Activated CD8-positive, alpha-beta T cell treated with anti-CD3 and anti-CD28 coated beads, Interleukin-2, amount 10 ng/mL, durations not matched to agents 7 days and 5 days (primary cell): Measurements from ENCODE around the gene FBN1. TPM values are rescaled to one million over a fixed set of nuclear protein-coding genes. Genes with fewer than 3 reads are reported as not detected.

Experiments used
- ATAC-seq: fragments of 150-1000 bp; cut with Tn5 transposase; one replicate; pipeline ENCODE4 v1.10.0; 2021; ENCODE audit warnings: moderate library complexity
- CTCF ChIA-PET: fragments of 350-600 bp; sonication (Branson Sonifier 250); formaldehyde crosslinking; loops from one replicate; lab custom pipeline; 2021; ENCODE audit warnings: antibody characterized with exemption; lab: Charles Lee
- POLR2A ChIA-PET: fragments of 350-600 bp; sonication (Branson Sonifier 250); formaldehyde crosslinking; loops from one replicate; lab custom pipeline; 2021; ENCODE audit warnings: antibody characterized with exemption; lab: Charles Lee
- DNase-seq: peaks from one replicate; pipeline ENCODE4 v3.0.0-alpha.2; 2020
- H3K27ac Mint-ChIP-seq: one replicate; pipeline ENCODE4 v1.8.0; 2021; ENCODE audit warnings: mild to moderate bottlenecking, mixed read lengths
- H3K27me3 Mint-ChIP-seq: one replicate; pipeline ENCODE4 v1.8.0; 2021; ENCODE audit warnings: low read depth, mixed read lengths
- H3K36me3 Mint-ChIP-seq: one replicate; pipeline ENCODE4 v1.8.0; 2021; ENCODE audit warnings: low read depth, mixed read lengths
- H3K4me1 Mint-ChIP-seq: one replicate; pipeline ENCODE4 v1.8.0; 2021; ENCODE audit warnings: low read depth, mixed read lengths
- H3K4me3 Mint-ChIP-seq: one replicate; pipeline ENCODE4 v1.8.0; 2021; ENCODE audit warnings: mild to moderate bottlenecking, mixed read lengths
- H3K9me3 Mint-ChIP-seq: one replicate; pipeline ENCODE4 v1.8.0; 2022; ENCODE audit warnings: mixed read lengths; ENCODE audit not compliant: insufficient read depth
- total RNA-seq, 2 experiments: library from RNA; stranded (reverse); gene quantifications; one replicate each; pipeline ENCODE4 v1.2.3, GENCODE V29; 2021

FBN1 gene
- total RNA-seq, 2 experiments from 2014 or later, result 0.81 to 1.3 TPM

DNA sequence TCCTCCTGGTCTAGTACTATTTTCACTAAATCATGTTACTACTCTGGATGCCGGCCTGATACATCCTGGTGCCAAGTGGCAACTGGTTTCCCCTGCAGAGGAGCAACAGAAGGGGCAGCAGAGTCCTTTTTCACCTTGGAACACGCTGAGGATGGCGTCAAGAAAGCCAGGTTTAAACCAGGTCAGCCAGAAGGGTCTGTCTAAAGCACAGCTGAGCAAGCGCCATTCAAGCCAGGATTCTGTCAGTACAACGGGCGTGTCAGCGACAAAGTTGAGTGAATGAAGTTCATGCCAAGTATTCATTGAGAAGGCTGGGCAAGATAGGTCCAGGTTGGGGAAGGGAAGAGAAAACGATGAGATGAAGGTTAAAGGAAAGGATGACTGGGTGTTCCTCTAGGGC, 88.2 kb downstream of the FBN1 start:
- H3K27me3 Mint-ChIP-seq, result peaks cover 2% of the 10 kb centered on the region

DNA sequence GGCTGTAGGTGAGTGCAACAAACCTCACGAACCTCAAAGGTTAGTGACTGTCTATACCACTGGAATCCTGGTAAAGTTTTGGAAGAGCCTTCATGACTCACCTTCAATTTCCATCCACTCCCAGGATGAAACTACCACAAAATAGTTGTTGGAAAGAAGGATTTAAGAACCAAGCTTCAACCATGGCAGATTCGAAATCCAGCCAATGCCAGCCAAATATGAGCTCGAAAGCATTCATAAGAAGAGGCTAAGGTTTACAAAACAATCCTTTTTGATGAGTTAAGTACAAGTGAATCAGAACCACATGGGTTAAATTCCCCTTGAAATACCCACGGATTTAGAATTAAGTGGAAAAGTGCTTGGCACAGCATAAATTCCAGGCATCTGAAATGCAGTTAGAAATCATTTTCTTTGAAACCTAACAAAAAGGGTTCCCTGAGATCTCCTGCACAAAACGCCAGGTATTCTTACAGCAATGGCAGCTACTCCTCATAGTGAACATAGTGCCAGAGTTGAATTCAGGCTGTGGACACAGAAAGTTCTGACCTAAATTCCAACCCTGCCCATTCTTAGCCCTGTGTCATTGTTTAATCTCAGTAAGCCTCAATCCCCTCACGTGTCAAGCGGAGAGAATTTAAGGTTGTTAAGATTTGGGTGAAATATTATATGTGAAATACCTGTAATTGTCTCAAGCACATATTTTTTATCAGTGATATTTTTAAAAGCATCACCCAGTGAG, 89.2 kb downstream of the FBN1 start:
- Mint-ChIP-seq H3K4me1 (no peaks in the 10 kb centered on the region), H3K9me3 (no peaks in the 10 kb centered on the region), H3K36me3 (no peaks in the 10 kb centered on the region), H3K27me3 (peaks cover 2% of the 10 kb centered on the region), H3K27ac (no peak overlapping the region), H3K4me3 (no peak overlapping the region)
- no peak for DNase-seq
- ATAC-seq, result no peak
- ChIA-PET POLR2A (no interaction called here), CTCF (no interaction called here)

More for the DNA sequence above, 88.2 kb downstream of the FBN1 start:
- no peaks in the 10 kb centered on the region for H3K36me3 Mint-ChIP-seq
- H3K4me1 Mint-ChIP-seq, result no peaks in the 10 kb centered on the region
- no peak overlapping the region for H3K27ac Mint-ChIP-seq
- DNase-seq (no peak), ATAC-seq (no peak)
- H3K9me3 Mint-ChIP-seq, result no peaks in the 10 kb centered on the region
- ChIA-PET POLR2A (no interaction called here), CTCF (no interaction called here)
- no peak overlapping the region for H3K4me3 Mint-ChIP-seq

DNA sequence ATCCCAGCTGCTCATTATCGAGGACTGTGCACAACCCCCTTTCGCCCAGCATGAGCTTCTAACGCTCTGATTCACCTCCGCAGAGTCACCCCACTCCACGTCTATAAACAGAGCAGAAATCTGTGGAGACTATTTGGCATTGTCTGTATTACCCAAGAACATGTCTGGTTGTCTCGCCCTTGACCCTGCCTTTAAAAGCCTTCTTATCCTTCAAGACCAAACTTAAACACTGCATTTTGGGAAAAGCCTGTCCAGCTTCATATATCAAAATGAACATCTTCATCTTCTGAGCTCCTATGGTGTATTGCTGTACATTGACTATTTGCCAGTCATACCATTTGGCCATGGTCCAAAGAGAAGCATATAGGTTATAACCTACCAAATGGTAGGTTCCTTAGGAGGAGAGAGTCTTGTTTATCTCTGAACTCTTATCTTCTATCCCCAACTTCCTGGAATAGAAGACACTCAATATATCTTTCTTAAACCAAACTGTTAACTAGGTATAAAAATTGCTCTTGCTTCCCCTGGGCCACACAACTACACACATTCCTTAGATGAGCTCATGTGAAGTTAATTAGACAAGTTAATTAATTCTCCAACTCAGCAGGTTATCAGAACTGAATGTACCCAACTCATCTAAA, 90.1 kb downstream of the FBN1 start:
- Mint-ChIP-seq H3K9me3 (no peaks in the 10 kb centered on the region), H3K4me1 (no peaks in the 10 kb centered on the region), H3K36me3 (no peaks in the 10 kb centered on the region), H3K27ac (no peak overlapping the region), H3K27me3 (peaks cover 2% of the 10 kb centered on the region), H3K4me3 (no peak overlapping the region)
- ATAC-seq, result no peak
- ChIA-PET POLR2A (no interaction called here), CTCF (no interaction called here)
- DNase-seq, result no peak

DNA sequence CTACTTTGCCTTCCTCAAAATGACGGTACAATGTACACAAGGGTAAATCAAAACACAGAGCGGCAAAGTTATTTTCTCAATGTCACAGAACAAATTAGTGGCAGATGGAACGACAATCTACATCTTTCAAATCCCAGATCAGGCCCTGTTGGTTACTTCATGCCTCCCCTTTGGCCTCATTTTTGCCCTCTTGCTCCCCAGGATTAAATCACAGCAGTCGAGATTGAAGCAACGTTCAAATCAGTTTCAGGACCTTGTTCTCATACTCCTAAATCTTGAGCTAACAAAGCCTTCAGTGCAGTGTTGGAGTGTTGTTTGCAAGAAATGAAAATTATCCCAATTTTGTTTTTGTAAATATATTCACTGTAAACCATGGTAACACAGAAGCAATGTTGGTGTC, 91.4 kb downstream of the FBN1 start:
- ChIA-PET POLR2A (no interaction called here), CTCF (no interaction called here)
- Mint-ChIP-seq H3K4me3 (no peak overlapping the region), H3K9me3 (no peaks in the 10 kb centered on the region), H3K36me3 (no peaks in the 10 kb centered on the region), H3K27me3 (no peaks in the 10 kb centered on the region), H3K27ac (no peak overlapping the region), H3K4me1 (no peaks in the 10 kb centered on the region)
- ATAC-seq, result no peak
- no peak for DNase-seq

DNA sequence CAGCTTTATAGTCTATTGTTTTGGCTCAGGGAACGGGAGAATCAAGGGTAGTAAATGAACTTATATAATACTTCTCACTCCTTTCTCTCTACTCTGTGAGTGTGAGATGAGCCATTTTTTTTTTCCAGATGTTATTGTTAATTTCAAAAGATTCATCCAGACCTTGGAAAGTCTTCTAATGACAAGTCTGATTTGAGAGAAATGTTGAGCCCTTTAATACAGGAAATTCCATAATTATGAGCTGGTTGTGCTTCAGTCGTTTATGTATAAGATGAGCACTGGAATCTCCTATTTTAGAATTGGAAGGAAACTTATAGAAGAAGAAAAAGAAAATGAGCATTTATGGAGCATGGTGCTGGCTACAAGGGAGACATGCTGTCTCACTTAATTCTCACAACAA, 92.0 kb downstream of the FBN1 start:
- Mint-ChIP-seq H3K27ac (no peak overlapping the region), H3K4me1 (no peaks in the 10 kb centered on the region), H3K4me3 (no peak overlapping the region), H3K36me3 (no peaks in the 10 kb centered on the region), H3K9me3 (no peaks in the 10 kb centered on the region), H3K27me3 (no peaks in the 10 kb centered on the region)
- ATAC-seq, result no peak
- CTCF ChIA-PET, result no interaction called here
- POLR2A ChIA-PET, result no interaction called here
- DNase-seq, result no peak

DNA sequence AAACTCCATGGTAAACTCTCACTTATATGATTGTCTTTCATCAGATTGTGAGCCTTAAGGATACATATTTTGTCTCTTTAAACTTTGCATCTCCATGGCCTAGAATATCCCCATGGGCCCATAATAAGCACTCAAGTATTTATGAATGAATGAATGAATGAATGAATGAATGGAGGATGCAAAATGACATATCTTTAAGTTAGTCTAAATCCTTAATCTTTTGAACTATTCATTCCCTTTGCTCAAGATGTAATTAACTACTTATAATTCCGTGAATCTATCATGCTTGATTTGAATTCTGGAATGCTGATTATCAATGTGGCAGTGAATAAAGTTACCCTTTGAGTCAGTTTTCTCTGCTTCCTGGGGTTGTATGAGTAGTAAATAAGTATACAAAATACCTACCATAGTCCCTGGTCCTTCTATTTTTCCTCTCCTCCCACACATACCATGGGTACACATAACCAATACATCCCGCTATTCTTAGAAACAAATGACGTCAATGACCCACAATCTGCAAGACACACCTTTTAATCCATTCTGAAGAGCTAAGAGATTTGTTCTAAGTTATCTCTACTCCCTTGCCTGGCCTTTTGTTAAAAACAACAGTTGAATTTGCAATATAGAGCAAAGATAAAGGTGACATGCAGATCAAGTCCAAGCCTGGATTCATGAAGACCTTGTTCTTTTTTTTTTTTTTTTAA, 94.5 kb downstream of the FBN1 start:
- ChIA-PET POLR2A (no interaction called here), CTCF (no interaction called here)
- Mint-ChIP-seq H3K9me3 (no peaks in the 10 kb centered on the region), H3K4me3 (no peak overlapping the region), H3K4me1 (no peaks in the 10 kb centered on the region), H3K27me3 (no peaks in the 10 kb centered on the region), H3K36me3 (no peaks in the 10 kb centered on the region), H3K27ac (no peak overlapping the region)
- DNase-seq (no peak), ATAC-seq (no peak)

DNA sequence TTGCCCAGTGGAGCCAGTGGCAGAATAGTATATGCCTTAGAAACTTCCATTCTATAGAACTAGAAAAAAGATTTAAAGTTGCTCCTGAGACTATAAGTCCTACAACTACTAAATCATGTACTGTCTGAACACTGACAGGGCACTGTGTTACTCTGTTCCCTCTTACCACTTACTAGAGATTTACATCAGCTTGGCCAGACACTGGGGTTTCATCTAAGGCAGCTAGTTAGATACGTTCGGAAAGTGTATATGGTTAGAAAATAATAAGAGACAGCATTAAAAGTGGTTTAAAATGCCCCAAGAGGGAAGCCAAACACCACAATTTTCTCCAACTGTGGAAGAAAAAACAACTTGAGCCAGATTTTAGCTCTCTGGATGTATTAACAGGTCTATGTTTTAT, 97.1 kb downstream of the FBN1 start:
- no peaks in the 10 kb centered on the region for H3K4me1 Mint-ChIP-seq
- H3K36me3 Mint-ChIP-seq, result no peaks in the 10 kb centered on the region
- H3K4me3 Mint-ChIP-seq, result no peak overlapping the region
- ChIA-PET POLR2A (no interaction called here), CTCF (no interaction called here)
- H3K9me3 Mint-ChIP-seq, result no peaks in the 10 kb centered on the region
- H3K27ac Mint-ChIP-seq, result no peak overlapping the region
- no peaks in the 10 kb centered on the region for H3K27me3 Mint-ChIP-seq
- ATAC-seq, result no peak
- no peak for DNase-seq

DNA sequence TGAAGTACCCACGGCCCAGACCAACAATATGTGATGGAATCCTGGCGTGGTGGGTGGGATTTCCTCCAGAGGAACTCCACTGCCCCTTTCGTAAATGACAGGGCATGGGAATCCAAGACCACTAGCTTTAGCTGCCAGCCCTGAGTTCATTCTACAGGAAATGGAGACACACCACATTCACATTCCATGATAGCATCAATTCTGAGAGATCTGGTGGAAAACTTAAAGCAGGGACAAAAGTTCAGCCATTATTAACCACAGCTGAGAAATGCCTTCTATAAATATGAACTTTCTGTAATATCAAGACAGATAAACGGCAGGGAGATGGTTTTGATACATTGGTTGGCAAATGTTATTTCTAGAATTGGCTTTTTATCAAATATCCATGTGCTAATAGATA, 98.2 kb downstream of the FBN1 start:
- Mint-ChIP-seq H3K27ac (no peak overlapping the region), H3K27me3 (no peaks in the 10 kb centered on the region), H3K9me3 (no peaks in the 10 kb centered on the region), H3K4me1 (no peaks in the 10 kb centered on the region), H3K4me3 (no peak overlapping the region), H3K36me3 (no peaks in the 10 kb centered on the region)
- ChIA-PET POLR2A (no interaction called here), CTCF (no interaction called here)
- DNase-seq (no peak), ATAC-seq (no peak)

DNA sequence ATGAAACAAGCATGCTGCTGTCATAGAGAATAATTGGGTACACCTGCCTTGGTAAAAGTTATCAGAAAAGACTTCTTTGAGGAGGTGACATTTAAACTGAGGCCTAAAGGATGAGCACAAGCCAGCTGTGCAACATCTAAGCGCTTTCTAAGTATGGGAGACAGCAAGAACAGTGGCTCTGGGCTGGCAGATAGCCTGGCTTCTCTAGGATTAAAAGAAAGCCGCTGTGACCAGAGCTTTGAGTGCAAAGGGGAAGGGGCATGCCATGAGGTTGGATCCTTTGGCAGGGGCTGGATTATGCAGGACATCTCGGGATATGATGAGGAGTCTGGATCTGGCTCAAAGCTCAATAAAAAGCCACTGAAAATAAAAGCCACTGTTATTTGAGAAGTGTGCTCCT, 99.2 kb downstream of the FBN1 start:
- no peaks in the 10 kb centered on the region for H3K4me1 Mint-ChIP-seq
- CTCF ChIA-PET, result no interaction called here
- H3K36me3 Mint-ChIP-seq, result no peaks in the 10 kb centered on the region
- POLR2A ChIA-PET, result no interaction called here
- DNase-seq (no peak), ATAC-seq (no peak)
- H3K27me3 Mint-ChIP-seq, result no peaks in the 10 kb centered on the region
- no peaks in the 10 kb centered on the region for H3K9me3 Mint-ChIP-seq
- H3K4me3 Mint-ChIP-seq, result no peak overlapping the region
- H3K27ac Mint-ChIP-seq, result no peak overlapping the region

DNA sequence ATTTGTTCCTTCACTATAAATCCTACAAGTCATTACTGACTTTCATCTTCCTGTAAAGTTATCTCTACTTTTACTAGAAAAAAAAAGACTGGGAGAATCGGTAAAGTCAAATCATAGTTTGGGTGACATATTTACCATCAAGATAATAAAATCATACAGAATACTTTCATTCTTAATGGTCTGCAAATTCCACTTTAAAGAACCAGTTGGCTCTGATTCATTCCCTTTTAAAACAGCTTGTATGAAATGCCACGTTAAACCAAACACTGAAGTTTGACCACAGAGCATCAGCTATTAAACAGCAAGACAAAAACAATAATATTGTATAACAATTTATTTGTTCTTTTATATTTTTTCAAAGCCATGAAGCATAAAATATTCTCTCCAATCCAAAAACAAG, 100.7 kb downstream of the FBN1 start:
- no peaks in the 10 kb centered on the region for H3K4me1 Mint-ChIP-seq
- POLR2A ChIA-PET, result no interaction called here
- no peak overlapping the region for H3K27ac Mint-ChIP-seq
- CTCF ChIA-PET, result no interaction called here
- ATAC-seq (no peak), DNase-seq (no peak)
- H3K9me3 Mint-ChIP-seq, result no peaks in the 10 kb centered on the region
- no peak overlapping the region for H3K4me3 Mint-ChIP-seq
- no peaks in the 10 kb centered on the region for H3K27me3 Mint-ChIP-seq
- no peaks in the 10 kb centered on the region for H3K36me3 Mint-ChIP-seq

DNA sequence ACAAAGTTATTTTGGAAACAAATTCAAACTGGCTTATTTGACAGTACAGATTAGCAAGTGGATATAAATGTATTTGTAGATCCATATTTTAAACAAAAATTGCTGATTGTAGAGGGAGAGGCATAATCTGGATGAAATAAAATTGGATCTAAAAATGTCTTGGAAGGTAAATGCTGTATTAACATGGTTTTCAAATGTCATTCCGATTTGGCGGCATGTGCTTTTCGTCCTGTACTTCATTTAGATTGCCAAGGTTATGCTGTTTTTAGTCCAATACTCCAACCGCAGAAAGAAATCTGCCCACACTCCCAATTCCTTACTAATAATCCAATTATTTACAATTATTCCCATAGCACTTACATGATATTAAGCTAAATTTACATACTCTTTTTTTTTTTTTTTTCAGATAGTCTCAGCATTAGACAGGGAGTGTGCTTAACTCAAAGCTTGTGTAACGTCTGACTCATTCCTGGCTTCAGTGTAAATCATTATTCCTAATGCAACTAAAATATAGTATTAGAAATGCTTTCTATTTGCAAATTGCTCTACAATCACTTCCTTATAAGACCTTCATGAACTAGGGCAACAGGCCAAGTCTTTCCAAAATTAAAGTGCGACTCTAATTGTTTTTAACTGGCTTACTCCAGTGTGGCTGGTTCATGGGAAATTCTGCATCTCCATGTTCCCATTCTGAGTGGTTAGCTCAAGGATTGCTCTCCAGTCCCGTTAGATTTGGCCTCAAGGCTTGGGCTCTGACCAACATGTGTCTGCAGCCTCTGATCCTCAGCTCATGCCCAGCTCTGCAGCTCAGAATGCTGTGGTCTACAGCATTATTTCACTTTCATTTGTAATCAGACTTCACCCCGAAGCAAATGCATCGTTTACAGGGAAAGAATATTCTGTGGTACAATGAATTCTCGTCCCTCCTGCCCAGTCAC, 103.9 kb downstream of the FBN1 start:
- CTCF ChIA-PET, result no interaction called here
- ATAC-seq, result no peak
- no peaks in the 10 kb centered on the region for H3K9me3 Mint-ChIP-seq
- H3K4me3 Mint-ChIP-seq, result no peak overlapping the region
- no peak for DNase-seq
- no peak overlapping the region for H3K27ac Mint-ChIP-seq
- H3K4me1 Mint-ChIP-seq, result no peaks in the 10 kb centered on the region
- POLR2A ChIA-PET, result no interaction called here
- peaks cover 2% of the 10 kb centered on the region for H3K27me3 Mint-ChIP-seq
- no peaks in the 10 kb centered on the region for H3K36me3 Mint-ChIP-seq
